H1 (cell line): ENCODE measurements around the gene ARHGEF35. TPM values are rescaled to one million over a fixed set of nuclear protein-coding genes. Genes with fewer than 3 reads are reported as not detected.
"Not testable (repeated sequence)": the region's sequence is repeated elsewhere in the genome, so short reads cannot be mapped to it uniquely, and the experiment has no call there.

Experiments used
- CTCF ChIA-PET: fragments of 300-600 bp; sonication (Branson Sonifier 250); formaldehyde crosslinking; loops from one replicate; lab custom pipeline; 2021; ENCODE audit not compliant: partially characterized antibody; lab: Charles Lee
- POLR2A ChIA-PET: fragments of 300-600 bp; sonication (Branson Sonifier 250); formaldehyde crosslinking; loops from one replicate; lab custom pipeline; 2021; ENCODE audit warnings: inconsistent platforms; ENCODE audit not compliant: partially characterized antibody; lab: Charles Lee
- DNase-seq, 2 experiments: peaks; one replicate each; pipeline versions ENCODE4 v3.0.0 to v3.0.0-alpha.2; 2010 to 2022; ENCODE audit warnings: low spot score in 2 of 2, low read depth in 1 of 2, mixed read lengths in 1 of 2
- FAIRE-seq: peaks from 2 replicates; lab custom pipeline; 2011; peaks lifted over from hg19 to GRCh38; lab: Jason Lieb, UNC
- H2AFZ ChIP-seq: 2 replicates; pipeline ENCODE4 v1.8.1; 2012; ENCODE audit warnings: low read length, inconsistent platforms
- H2AK5ac ChIP-seq: 2 replicates; pipeline ENCODE4 v1.6.1; 2013; ENCODE audit warnings: low read depth, low read length
- H2BK120ac ChIP-seq: replicated peaks from 2 replicates; pipeline ENCODE3; 2013; ENCODE audit warnings: low read depth, low read length, inconsistent platforms
- H2BK12ac ChIP-seq: 2 replicates; pipeline ENCODE4 v1.6.1; 2013; ENCODE audit warnings: low read depth, low read length
- H2BK15ac ChIP-seq: 2 replicates; pipeline ENCODE4 v1.6.1; 2013; ENCODE audit warnings: low read length
- H2BK20ac ChIP-seq: 2 replicates; pipeline ENCODE4 v1.6.1; 2013; ENCODE audit warnings: low read length
- H2BK5ac ChIP-seq: 2 replicates; pipeline ENCODE4 v1.6.1; 2013; ENCODE audit warnings: low read depth, low read length
- H3K14ac ChIP-seq: 2 replicates; pipeline ENCODE4 v1.6.1; 2013; ENCODE audit warnings: inconsistent platforms; ENCODE audit not compliant: insufficient read length
- H3K18ac ChIP-seq: 2 replicates; pipeline ENCODE4 v1.6.1; 2013; ENCODE audit warnings: low read length; ENCODE audit errors: extremely low read depth
- H3K23ac ChIP-seq: 2 replicates; pipeline ENCODE4 v1.6.1; 2013; ENCODE audit warnings: inconsistent platforms; ENCODE audit not compliant: insufficient read length
- H3K23me2 ChIP-seq: 2 replicates; pipeline ENCODE4 v1.6.1; 2013; ENCODE audit warnings: low read depth, low read length
- H3K27ac ChIP-seq: 2 replicates; pipeline ENCODE4 v1.6.1; 2011; ENCODE audit warnings: low read depth, low read length, inconsistent platforms
- H3K27me3 ChIP-seq, 4 experiments: replicated peaks in 1 of 4; 1 replicate in 1 of 4; 2 replicates in 3 of 4; pipeline versions ENCODE4 v1.6.1 to v1.8.1; 2011 to 2013; ENCODE audit warnings: low read length in 3 of 4, mild to moderate bottlenecking in 3 of 4, inconsistent platforms in 2 of 4, mixed read lengths in 2 of 4, moderate library complexity in 1 of 4; ENCODE audit not compliant: control insufficient read depth in 3 of 4, insufficient read depth in 3 of 4; ENCODE audit errors: extremely low read depth in 1 of 4
- H3K36me3 ChIP-seq, 4 experiments: 2 replicates each; pipeline versions ENCODE4 v1.6.1 to v1.8.1; 2011 to 2013; ENCODE audit warnings: mild to moderate bottlenecking in 4 of 4, low read length in 3 of 4, moderate library complexity in 2 of 4, control low read depth in 1 of 4, inconsistent platforms in 1 of 4; ENCODE audit not compliant: insufficient read depth in 4 of 4, control insufficient read depth in 2 of 4
- H3K4ac ChIP-seq: replicated peaks from 2 replicates; pipeline ENCODE3; 2013; ENCODE audit warnings: low read length, low read depth, mixed read lengths, inconsistent platforms; ENCODE audit not compliant: insufficient read length
- H3K4me1 ChIP-seq, 4 experiments: replicated peaks in 1 of 4; 1 replicate in 1 of 4; 2 replicates in 3 of 4; pipeline versions ENCODE4 v1.6.1 to v1.8.1; 2011 to 2013; ENCODE audit warnings: low read length in 3 of 4, inconsistent platforms in 2 of 4, mixed read lengths in 1 of 4; ENCODE audit not compliant: insufficient read depth in 4 of 4, control insufficient read depth in 3 of 4
- H3K4me2 ChIP-seq, 2 experiments: 2 replicates each; pipeline versions ENCODE4 v1.6.1 to v1.8.1; 2011 to 2013; ENCODE audit warnings: low read depth in 2 of 2, low read length in 2 of 2, control low read depth in 1 of 2, inconsistent platforms in 1 of 2, mild to moderate bottlenecking in 1 of 2; ENCODE audit not compliant: insufficient read depth in 1 of 2
- H3K4me3 ChIP-seq, 4 experiments: fragments of 200-600, 300-600 bp in 1 of 4; sonication (generic), shearing (Covaris generic), sonication (Bioruptor Twin) in 1 of 4; 2 replicates each; pipeline versions ENCODE4 v1.5.1 to v1.8.1; 2011 to 2016; ENCODE audit warnings: low read length in 4 of 4, low read depth in 3 of 4, control low read depth in 2 of 4, inconsistent platforms in 2 of 4, mild to moderate bottlenecking in 2 of 4, mixed read lengths in 1 of 4, moderate library complexity in 1 of 4; ENCODE audit not compliant: insufficient read depth in 2 of 4; ENCODE audit errors: extremely low read depth in 1 of 4
- H3K56ac ChIP-seq: replicated peaks from 2 replicates; pipeline ENCODE3; 2013; ENCODE audit warnings: low read depth, mild to moderate bottlenecking, mixed read lengths, low read length, inconsistent platforms; ENCODE audit not compliant: insufficient read length
- H3K79me1 ChIP-seq: 2 replicates; pipeline ENCODE4 v1.6.1; 2013; ENCODE audit warnings: low read depth, low read length, control low read depth
- H3K79me2 ChIP-seq, 2 experiments: 2 replicates each; pipeline versions ENCODE4 v1.6.1 to v1.8.1; 2012 to 2013; ENCODE audit warnings: low read length in 2 of 2, mild to moderate bottlenecking in 2 of 2, inconsistent platforms in 1 of 2; ENCODE audit not compliant: insufficient read depth in 2 of 2, control insufficient read depth in 1 of 2
- H3K9ac ChIP-seq, 4 experiments: replicated peaks in 1 of 4; 1 replicate in 1 of 4; 2 replicates in 3 of 4; pipeline versions ENCODE4 v1.6.1 to v1.8.1; 2011 to 2013; ENCODE audit warnings: low read depth in 3 of 4, low read length in 3 of 4, control low read depth in 2 of 4, mild to moderate bottlenecking in 2 of 4, moderate library complexity in 2 of 4, inconsistent platforms in 1 of 4; ENCODE audit errors: extremely low read depth in 1 of 4
- H3K9me3 ChIP-seq, 2 experiments: 2 replicates each; pipeline versions ENCODE4 v1.6.1 to v1.8.1; 2012 to 2013; ENCODE audit warnings: mild to moderate bottlenecking in 2 of 2, moderate library complexity in 2 of 2, control low read depth in 1 of 2, inconsistent platforms in 1 of 2, low read depth in 1 of 2, low read length in 1 of 2, mixed read lengths in 1 of 2; ENCODE audit not compliant: insufficient read depth in 2 of 2
- H4K20me1 ChIP-seq, 2 experiments: replicated peaks in 1 of 2; 2 replicates each; pipeline versions ENCODE3 to v1.8.1; 2011 to 2013; ENCODE audit warnings: inconsistent platforms in 2 of 2, low read length in 2 of 2, mild to moderate bottlenecking in 1 of 2; ENCODE audit not compliant: insufficient read depth in 2 of 2, control insufficient read depth in 1 of 2
- H4K5ac ChIP-seq: 2 replicates; pipeline ENCODE4 v1.6.1; 2013; ENCODE audit warnings: low read length, low read depth, mixed read lengths, inconsistent platforms; ENCODE audit not compliant: insufficient read length
- H4K8ac ChIP-seq: 2 replicates; pipeline ENCODE4 v1.8.0; 2013; ENCODE audit warnings: mild to moderate bottlenecking, moderate library complexity, low read length, inconsistent platforms; ENCODE audit not compliant: insufficient read depth; ENCODE audit errors: extremely low read depth
- H4K91ac ChIP-seq: replicated peaks from 2 replicates; pipeline ENCODE3; 2013; ENCODE audit warnings: low read length, mixed read lengths, inconsistent platforms; ENCODE audit not compliant: insufficient read length
- RAD21 ChIP-seq, 2 experiments: IDR thresholded peaks in 1 of 2; conservative IDR thresholded peaks in 1 of 2; 2 replicates each; pipeline ENCODE4 v1.6.1; 2011; ENCODE audit warnings: low read depth in 2 of 2, low read length in 2 of 2, improper control_type of control experiment in 1 of 2, inconsistent platforms in 1 of 2, mild to moderate bottlenecking in 1 of 2, moderate library complexity in 1 of 2
- WGBS, 2 experiments: shearing (Covaris generic) in 1 of 2; methylation state at CpG; one replicate each; pipeline versions ENCODE4 v1.1.6 to v1.1.7; 2013 to 2015; ENCODE audit warnings: low lambda C conversion rate in 2 of 2, mixed read lengths in 2 of 2, inconsistent platforms in 1 of 2, low coverage in 1 of 2, missing lambda C conversion rate in 1 of 2; ENCODE audit not compliant: insufficient replicate concordance in 2 of 2, insufficient coverage in 1 of 2, insufficient read length in 1 of 2; ENCODE audit errors: extremely low coverage in 1 of 2, missing lambda C conversion rate in 1 of 2; 5-methylcytosine and 5-hydroxymethylcytosine counted together
- polyA plus RNA-seq, 7 experiments: library from polyadenylated mRNA; depleted of rRNA in 3 of 7; stranded (reverse) in 5 of 7; unstranded in 2 of 7; fragments of >200 nt in 5 of 7; fragments of 200-250 nt in 2 of 7; gene quantifications; 1 replicate in 5 of 7; 2 replicates in 1 of 7; 4 replicates in 1 of 7; pipeline versions ENCODE4 v1.2.1 to v1.2.3, GENCODE V29; 2011 to 2013; ENCODE audit warnings: missing spikeins in 2 of 7, mixed read lengths in 2 of 7
- total RNA-seq: library from RNA; stranded (reverse); fragmentation: NEBNext Ultra II Directional; extraction: Animal tissue kit (Norgen Biotek cat#: 25700); gene quantifications from 2 replicates; pipeline ENCODE4 v1.2.1, GENCODE V29; 2021
- TF ChIP-seq, protein P1 (sequence below), 3 experiments: IDR thresholded peaks; 1 replicate in 2 of 3; 2 replicates in 1 of 3; pipeline versions ENCODE4 v1.5.1 to v1.6.1; 2011; ENCODE audit warnings: low read length in 3 of 3, mild to moderate bottlenecking in 3 of 3, inconsistent platforms in 2 of 3, low read depth in 1 of 3, moderate library complexity in 1 of 3; ENCODE audit not compliant: insufficient read depth in 1 of 3; ENCODE audit errors: control extremely low read depth in 1 of 3

ARHGEF35 gene
- total and polyA plus RNA-seq, 2 of the 8 experiments (the other 6 are each of a cell fraction or from before 2014, with no cell fraction given), result 1.3 to 11.8 TPM

DNA sequence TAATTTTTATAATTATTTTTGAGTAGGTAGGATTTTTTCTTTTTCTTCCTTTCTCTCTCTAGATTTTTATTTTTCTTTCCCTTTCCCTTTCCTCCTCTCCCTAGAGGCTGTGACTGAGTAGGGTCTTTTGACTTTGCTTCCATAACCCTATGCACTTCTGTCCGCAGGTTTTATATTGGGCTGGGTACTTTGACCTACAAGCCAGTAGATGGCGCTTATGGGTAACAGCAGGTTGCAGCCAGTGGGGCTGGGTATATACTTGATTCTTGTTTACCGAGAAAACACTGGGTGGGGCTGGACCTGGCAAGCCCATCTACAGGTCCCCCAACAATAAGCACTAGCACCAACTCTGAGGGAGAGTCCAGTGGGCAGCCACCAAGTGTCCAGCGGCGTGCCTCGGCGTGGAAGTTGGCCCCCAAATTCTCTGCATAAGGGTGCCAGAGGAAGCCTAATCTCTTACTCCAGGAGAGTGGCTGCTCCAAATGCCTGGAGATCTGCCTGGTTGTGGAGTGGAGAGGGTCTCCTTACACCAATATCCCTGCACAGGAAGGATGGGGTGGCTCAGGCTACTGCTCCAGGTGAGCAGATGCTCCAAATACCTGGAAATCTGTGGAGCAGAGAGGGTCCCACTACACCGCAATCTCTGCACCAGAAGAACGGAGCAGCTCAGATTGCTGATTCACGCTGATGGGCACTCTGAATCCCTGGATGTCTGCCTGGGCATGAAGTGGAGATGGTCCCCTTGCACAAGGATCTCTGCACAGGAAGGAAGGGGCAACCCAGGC, 17.1 kb downstream of the ARHGEF35 start:
- H2BK12ac ChIP-seq, H3K18ac ChIP-seq, POLR2A ChIA-PET, H2BK20ac ChIP-seq, H2BK120ac ChIP-seq, H3K36me3 ChIP-seq, FAIRE-seq, DNase-seq, H3K14ac ChIP-seq, H3K4me3 ChIP-seq, H3K79me1 ChIP-seq, H3K27ac ChIP-seq, H4K91ac ChIP-seq, H2BK15ac ChIP-seq, H3K9ac ChIP-seq, H3K4me1 ChIP-seq, H2AK5ac ChIP-seq, H3K56ac ChIP-seq, H3K23me2 ChIP-seq, H2AFZ ChIP-seq, H4K8ac ChIP-seq, H3K79me2 ChIP-seq, H3K4ac ChIP-seq, H3K27me3 ChIP-seq, H4K5ac ChIP-seq, H3K23ac ChIP-seq, H4K20me1 ChIP-seq, H3K4me2 ChIP-seq, H3K9me3 ChIP-seq, H2BK5ac ChIP-seq: not testable (repeated sequence)
- CTCF ChIA-PET, result interaction anchor here (1.2 kb wide), 2 partner anchors 10 to 51 kb away, joined by 3 read pairs; no protein-coding TSS in a partner anchor
- 48% methylated on average over 7 of the region's 10 CpGs; no CpG with 5 or more reads in 1 of the 2 experiments for WGBS, 2 experiments
- TF ChIP-seq RAD21 (IDR thresholded peaks at IDR 0.05 in 1 of 2, conservative IDR thresholded peaks at IDR 0.05 in 1 of 2; ENCODE audit: low read depth in 2 of 2, low read length in 2 of 2), result peak; percentile 23 to 39; a peak in 3 of 4 replicates
- TF ChIP-seq, protein P1, sequence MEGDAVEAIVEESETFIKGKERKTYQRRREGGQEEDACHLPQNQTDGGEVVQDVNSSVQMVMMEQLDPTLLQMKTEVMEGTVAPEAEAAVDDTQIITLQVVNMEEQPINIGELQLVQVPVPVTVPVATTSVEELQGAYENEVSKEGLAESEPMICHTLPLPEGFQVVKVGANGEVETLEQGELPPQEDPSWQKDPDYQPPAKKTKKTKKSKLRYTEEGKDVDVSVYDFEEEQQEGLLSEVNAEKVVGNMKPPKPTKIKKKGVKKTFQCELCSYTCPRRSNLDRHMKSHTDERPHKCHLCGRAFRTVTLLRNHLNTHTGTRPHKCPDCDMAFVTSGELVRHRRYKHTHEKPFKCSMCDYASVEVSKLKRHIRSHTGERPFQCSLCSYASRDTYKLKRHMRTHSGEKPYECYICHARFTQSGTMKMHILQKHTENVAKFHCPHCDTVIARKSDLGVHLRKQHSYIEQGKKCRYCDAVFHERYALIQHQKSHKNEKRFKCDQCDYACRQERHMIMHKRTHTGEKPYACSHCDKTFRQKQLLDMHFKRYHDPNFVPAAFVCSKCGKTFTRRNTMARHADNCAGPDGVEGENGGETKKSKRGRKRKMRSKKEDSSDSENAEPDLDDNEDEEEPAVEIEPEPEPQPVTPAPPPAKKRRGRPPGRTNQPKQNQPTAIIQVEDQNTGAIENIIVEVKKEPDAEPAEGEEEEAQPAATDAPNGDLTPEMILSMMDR (IDR thresholded peaks at IDR 0.05; ENCODE audit: control extremely low read depth in 1 of 3, insufficient read depth in 1 of 3, low read depth in 1 of 3, low read length in 3 of 3), result peak in 2 of 3 experiments; percentile 23 to 27; a peak in 2 of 4 replicates
